Measurements from ENCODE around the gene NFATC1.

NFATC1 gene

GRCh38 chr18:79445696-79446561, 50.2 kb downstream of the NFATC1 start:
- DNase-seq, result no peak

GRCh38 chr18:79446931-79447330, 51.2 kb downstream of the NFATC1 start:
- DNase-seq, result no peak

GRCh38 chr18:79447703-79448367, 52.1 kb downstream of the NFATC1 start:
- DNase-seq, result no peak

GRCh38 chr18:79448621-79449020, 52.9 kb downstream of the NFATC1 start:
- DNase-seq, result no peak

- DNase-seq, result no peak
Observed at GRCh38 chr18:79449551-79450288, 54.0 kb downstream of the NFATC1 start.

DNA sequence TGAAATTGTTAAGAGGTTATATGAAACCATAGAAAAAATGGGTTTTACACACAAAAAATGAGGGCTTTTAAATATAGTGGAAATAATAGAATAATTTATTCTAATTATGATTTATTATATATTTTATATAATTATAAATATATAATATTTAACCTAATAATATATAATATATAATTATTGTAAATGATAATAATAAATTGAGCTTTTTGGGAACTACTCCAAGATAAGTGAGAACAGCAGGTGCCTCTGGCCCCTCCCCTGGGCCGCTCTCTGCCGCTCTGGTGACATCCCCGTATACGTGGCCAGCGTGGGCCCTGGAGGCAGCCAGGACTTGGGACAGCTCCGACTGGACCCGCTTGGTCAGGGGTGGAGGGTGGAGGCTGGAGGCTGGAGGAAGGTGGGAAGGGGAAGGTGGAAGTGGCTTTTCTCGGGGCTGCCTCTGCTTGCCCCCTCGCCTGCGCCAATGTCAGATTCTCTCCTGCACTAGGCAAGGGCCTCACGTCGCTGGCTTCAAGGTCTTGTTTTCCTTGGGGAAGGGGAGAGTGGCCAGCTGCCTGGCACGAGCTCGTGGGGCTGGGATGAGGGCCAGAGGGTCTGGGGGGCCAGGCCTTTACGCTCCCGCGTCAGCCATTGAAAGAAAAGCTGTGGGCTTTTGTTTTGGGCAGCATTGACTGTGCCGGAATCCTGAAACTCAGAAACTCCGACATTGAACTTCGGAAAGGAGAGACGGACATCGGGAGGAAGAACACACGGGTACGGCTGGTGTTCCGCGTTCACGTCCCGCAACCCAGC, 54.8 kb downstream of the NFATC1 start:
- DNase-seq, result no peak

- DNase-seq, result no peak
Observed at GRCh38 chr18:79451237-79452125, 55.8 kb downstream of the NFATC1 start.

GRCh38 chr18:79452190-79452990, 56.7 kb downstream of the NFATC1 start:
- no peak for DNase-seq

- no peak for DNase-seq
Observed at GRCh38 chr18:79452991-79453645, 57.4 kb downstream of the NFATC1 start.

DNA sequence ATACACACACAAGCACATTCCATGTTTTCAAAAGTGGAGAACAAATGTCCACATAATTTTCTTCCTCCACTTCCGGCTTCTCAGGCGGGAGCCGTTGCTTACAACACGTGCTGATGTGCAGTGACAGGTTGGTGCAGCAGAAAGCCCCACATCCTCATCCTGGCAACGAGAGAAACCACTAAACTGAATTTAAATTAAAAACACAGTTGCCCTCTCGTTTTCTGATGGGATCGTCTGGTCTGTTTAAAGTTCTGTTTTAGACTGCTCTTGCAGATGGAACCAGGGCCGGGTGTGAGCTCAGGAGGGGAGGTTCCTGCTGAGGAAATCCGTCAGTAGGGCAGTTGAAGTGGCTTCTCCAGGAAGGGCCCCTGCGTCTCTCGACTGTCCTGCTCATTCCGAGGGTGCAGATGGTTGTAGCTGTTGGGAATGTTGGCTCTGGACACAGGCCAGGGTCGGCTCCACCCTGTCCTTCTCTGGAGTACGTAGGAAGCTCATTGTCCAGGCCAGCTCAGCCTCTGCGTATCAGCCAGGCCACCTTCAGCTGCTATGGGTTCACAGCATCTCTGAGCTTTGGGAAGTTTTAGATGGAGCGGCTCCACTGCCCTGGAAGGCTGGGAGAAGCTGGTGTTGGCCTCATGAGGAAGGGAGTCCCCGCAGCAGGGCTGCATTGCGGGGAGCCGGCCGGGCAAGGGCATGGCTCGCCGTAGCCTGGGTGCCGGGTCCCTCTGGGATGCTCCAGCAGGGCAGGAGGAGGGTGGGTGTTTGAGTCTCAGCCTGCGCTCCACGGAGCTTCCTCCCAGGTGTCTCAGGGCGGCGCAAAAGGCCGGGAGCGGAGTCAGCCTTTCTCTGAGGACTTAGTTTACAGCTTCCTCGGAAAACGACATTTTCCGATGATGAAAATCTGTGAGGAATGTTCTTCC, 58.3 kb downstream of the NFATC1 start:
- DNase-seq, result no peak

- no peak for DNase-seq
Observed at GRCh38 chr18:79455261-79455660, 59.5 kb downstream of the NFATC1 start.

GRCh38 chr18:79456105-79456980, 60.6 kb downstream of the NFATC1 start:
- no peak for DNase-seq

- DNase-seq, result no peak
Observed at GRCh38 chr18:79457239-79457638, 61.5 kb downstream of the NFATC1 start.

DNA sequence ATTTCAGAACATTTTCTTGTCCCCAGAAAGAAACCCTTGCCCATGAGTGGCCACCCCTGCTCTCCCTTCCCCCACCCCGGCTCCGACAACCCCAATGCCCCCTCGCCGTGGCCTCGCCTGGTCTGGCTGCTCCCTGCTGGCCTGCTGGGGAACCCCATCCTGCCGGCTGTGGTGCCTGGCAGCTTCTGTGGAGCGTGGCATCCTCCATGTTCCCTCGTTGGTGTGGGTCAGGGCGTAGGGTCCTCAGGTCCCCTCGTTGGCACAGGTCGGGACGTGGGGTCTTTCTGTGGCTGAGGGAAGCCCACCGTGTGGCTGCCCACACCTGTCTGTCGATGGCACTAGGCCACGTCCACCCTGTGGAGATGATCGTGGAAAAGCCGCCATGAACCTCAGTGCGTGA, 61.9 kb downstream of the NFATC1 start:
- DNase-seq, result no peak

DNA sequence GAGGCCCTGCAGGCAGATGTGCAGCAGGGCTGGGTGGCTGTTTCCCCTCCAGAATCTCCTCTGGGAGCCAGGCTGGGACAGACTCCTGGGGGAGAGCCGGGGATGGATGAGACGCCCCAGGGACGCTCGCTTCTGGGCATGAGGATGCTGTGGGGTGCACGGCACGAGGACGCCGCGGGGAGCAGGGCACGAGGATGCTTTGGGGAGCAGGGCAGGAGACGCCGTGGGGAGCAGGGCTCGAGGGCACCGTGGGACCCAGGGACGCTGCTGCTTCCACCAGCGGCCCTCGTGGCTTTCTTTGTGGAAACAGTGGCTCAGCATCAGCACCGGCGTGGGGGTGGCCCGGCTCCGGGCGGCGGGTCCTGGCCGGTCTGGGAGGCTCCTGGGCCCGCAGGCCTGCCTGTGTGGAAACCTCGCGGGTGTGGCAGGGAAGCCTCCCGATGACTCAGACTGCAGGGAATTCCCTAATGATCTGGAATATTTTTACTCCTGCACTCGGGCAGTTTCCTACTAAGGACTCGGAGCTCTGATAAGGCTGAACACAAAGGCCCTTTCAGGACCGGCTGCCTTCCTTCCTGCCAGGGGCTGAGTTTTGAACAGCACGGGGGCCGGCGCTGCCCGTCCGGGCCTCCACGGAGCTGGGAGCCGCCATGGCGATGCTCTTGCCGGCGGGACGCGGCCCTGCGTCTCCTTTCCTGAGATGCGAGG, 62.6 kb downstream of the NFATC1 start:
- DNase-seq, result no peak

DNA sequence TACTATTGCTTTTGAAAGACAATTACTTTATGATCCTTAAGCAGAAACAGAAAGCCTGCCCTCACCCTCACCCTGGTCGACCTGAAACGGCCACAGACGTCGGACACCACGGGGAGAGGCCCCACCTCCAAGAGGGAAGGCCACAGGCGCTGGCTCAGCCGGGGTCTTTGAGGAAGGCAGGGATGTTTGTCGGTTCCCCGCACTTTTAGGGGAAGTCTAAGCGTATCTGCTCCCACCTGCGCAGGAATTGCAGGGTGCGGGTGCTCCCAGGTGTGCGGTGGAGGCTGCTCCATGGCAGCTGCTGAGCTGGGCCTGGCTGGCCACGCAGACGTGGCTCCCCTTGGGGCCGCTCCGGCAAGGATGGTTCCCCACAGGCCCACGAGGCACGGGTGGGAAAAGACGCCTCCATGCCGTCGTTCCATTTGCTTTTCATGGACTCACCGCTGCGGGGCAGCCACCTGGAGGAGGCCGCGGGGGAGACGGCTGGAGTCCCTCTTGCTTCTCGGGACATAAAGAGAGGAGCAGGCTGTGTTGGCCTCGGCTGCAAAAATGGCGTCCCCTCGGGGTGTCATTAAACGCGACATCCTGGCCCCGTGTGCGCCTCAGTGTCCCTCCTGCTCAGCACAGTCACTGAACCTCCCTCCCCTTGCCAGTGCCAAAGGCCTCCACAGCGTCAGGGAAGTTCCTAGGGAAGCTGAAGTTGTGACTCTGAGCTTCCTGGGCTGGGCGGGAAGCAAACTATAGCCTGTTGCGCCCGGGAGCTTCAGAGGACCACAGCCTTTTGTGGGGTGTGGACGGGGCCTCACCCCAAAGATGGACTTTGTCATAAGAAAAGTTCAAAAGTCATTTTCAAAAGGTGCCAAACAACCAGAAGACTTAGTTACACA, 63.4 kb downstream of the NFATC1 start:
- DNase-seq, result no peak

All from eye (tissue), 1 donor.